ENCODE data around the gene ROCK2.
"Not testable (repeated sequence)": the region's sequence is repeated elsewhere in the genome, so short reads cannot be mapped to it uniquely, and the experiment has no call there.

The ROCK2 gene

GRCh38 chr2:11338580-11338979, 5.9 kb downstream of the ROCK2 start:
- no peak for DNase-seq

GRCh38 chr2:11337909-11338308, 6.5 kb downstream of the ROCK2 start:
- DNase-seq = no peak

GRCh38 chr2:11336189-11336588, 8.2 kb downstream of the ROCK2 start:
- no peak for DNase-seq

GRCh38 chr2:11333427-11334183, 10.8 kb downstream of the ROCK2 start:
- no peak for DNase-seq

GRCh38 chr2:11332596-11332995, 11.8 kb downstream of the ROCK2 start:
- no peak for DNase-seq

- DNase-seq = no peak
These were observed 13.8 kb downstream of the ROCK2 start for GRCh38 chr2:11330457-11331142.

GRCh38 chr2:11329776-11330175, 14.7 kb downstream of the ROCK2 start:
- no peak for DNase-seq

GRCh38 chr2:11328522-11328921, 15.9 kb downstream of the ROCK2 start:
- not testable (repeated sequence) for DNase-seq

- no peak for DNase-seq
These were observed 16.6 kb downstream of the ROCK2 start for GRCh38 chr2:11327871-11328270.

GRCh38 chr2:11326677-11327211, 17.7 kb downstream of the ROCK2 start:
- no peak for DNase-seq

- no peak for DNase-seq
These were observed 18.3 kb downstream of the ROCK2 start for GRCh38 chr2:11325961-11326676.

- no peak for DNase-seq
These were observed 22.6 kb downstream of the ROCK2 start for GRCh38 chr2:11321847-11322246.

GRCh38 chr2:11320698-11321492, 23.5 kb downstream of the ROCK2 start:
- no peak for DNase-seq

GRCh38 chr2:11319939-11320338, 24.5 kb downstream of the ROCK2 start:
- no peak for DNase-seq

- no peak for DNase-seq
These were observed 29.2 kb downstream of the ROCK2 start for GRCh38 chr2:11315074-11315705.

GRCh38 chr2:11314487-11314886, 29.9 kb downstream of the ROCK2 start:
- no peak for DNase-seq

- DNase-seq = no peak
These were observed 31.5 kb downstream of the ROCK2 start for GRCh38 chr2:11312770-11313471.

GRCh38 chr2:11311543-11311942, 32.9 kb downstream of the ROCK2 start:
- no peak for DNase-seq

- DNase-seq = no peak
These were observed 34.2 kb downstream of the ROCK2 start for GRCh38 chr2:11310212-11310611.

GRCh38 chr2:11309706-11310105, 34.7 kb downstream of the ROCK2 start:
- no peak for DNase-seq

- DNase-seq = no peak
These were observed 36.5 kb downstream of the ROCK2 start for GRCh38 chr2:11307764-11308415.

Measured in NCI-H446 treated with DMSO at 0.1 percent for 48 hours (cell line).